Measurements from ENCODE around the gene TYMP.

Gene TYMP

GRCh38 chr22:50562523-50563412 lies 33.0 kb upstream of the TYMP start, which contains the start of gene SYCE3:
TSS of gene SYCE3 (minus strand) at chr22:50562919. CDS start at chr22:50556405, 6,514 bp downstream.
- DNase-seq (ENCODE audit: low read depth) = peak; percentile 75

DNA sequence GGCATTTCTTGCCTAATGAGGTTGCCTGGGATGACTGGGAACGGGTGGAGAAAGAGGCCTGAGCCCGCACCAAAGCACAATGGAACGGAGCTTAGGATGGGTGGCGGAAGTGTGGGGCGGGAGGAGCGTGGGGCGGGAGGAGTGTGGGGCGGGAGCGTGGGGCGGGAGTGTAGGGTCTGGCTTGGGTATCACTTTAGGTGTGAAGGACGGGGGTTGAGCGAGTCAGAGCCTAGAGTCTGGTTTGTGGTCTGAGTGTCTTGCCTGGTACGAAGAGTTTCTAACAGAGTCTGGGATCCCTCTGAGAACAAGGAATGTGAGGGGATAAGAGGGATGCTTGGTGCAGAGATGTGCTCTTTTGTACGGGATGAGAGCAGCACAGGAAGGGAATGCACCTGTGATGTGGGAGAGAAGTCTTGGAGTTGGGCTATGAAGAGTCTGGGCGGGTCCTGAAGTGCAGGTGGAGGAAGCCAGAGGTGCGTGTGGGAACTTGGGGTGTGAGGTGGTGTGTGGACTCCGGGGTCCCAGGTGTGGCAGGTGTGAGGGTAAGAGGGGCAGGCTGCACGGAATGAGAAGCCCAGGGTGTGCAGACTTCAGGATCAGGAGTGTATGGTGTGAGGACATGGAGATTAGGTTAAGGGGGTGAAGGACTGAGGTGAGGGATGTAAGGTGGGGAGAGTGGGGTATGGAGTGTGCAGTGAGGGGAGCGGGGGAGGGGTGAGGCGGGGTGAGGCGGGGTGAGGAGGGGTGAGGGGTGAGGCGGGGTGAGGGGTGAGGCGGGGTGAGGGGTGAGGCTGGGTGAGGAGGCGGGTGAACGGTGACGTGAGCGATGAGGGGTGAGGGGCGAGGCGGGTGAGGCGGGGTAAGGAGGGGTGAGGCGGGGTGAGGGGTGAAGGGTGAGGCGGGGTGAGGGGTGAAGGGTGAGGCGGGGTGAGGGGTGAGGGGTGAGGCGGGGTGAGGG lies 31.9 kb upstream of the TYMP start:
- DNase-seq (ENCODE audit: low read depth) = no peak

DNA sequence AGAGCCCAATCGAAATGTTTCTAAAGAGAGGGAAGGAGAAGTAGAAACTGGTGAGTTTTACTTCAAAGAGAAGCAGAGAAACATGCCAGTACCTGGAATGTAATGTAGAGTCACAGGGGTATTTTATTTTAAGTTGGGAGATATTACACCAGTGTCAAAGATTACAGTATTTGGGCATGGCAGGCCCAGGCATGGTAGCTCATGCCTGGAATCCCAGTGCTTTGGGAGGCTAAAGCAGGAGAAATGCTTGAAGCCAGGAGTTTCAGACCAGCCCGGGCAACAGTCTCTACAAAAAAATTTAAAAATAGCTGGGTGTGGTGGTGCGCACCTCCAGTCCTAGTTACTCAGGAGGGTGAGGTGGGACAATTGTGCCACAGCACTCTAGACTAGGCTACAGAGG lies 30.2 kb upstream of the TYMP start:
- DNase-seq (ENCODE audit: low read depth) = no peak

- DNase-seq (ENCODE audit: low read depth) = no peak
Observed at GRCh38 chr22:50556703-50557102, 26.9 kb upstream of the TYMP start.

- no peak for DNase-seq (ENCODE audit: low read depth)
Observed at GRCh38 chr22:50553310-50553709, 23.5 kb upstream of the TYMP start.

GRCh38 chr22:50551160-50551752 lies 21.4 kb upstream of the TYMP start:
- DNase-seq (ENCODE audit: low read depth) = no peak

DNA sequence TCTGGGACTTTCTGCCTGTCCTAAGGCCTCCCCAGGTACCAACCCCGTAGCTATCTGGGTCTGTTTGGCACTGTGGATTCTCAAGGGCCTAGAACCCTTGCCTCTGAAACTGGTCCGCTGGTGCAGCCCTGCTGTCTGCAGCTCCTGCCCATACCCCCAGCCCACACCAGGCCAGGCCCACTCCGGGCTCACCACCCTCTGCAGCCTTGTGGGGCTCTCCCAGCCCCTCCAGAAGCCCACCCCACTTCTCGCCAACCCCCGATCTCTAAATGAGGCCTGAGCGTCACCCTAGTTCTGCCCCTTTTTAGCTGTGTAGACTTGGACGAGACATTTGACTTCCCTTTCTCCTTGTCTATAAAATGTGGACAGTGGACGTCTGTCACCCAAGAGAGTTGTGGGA lies 20.6 kb upstream of the TYMP start:
- no peak for DNase-seq (ENCODE audit: low read depth)

- DNase-seq (ENCODE audit: low read depth) = no peak
Observed at GRCh38 chr22:50548921-50549790, 19.3 kb upstream of the TYMP start.

GRCh38 chr22:50548040-50548920 lies 18.5 kb upstream of the TYMP start:
- no peak for DNase-seq (ENCODE audit: low read depth)

- no peak for DNase-seq (ENCODE audit: low read depth)
Observed at GRCh38 chr22:50547263-50547985, 17.6 kb upstream of the TYMP start.

- DNase-seq (ENCODE audit: low read depth) = no peak
Observed at GRCh38 chr22:50546326-50547262, 16.8 kb upstream of the TYMP start.

DNA sequence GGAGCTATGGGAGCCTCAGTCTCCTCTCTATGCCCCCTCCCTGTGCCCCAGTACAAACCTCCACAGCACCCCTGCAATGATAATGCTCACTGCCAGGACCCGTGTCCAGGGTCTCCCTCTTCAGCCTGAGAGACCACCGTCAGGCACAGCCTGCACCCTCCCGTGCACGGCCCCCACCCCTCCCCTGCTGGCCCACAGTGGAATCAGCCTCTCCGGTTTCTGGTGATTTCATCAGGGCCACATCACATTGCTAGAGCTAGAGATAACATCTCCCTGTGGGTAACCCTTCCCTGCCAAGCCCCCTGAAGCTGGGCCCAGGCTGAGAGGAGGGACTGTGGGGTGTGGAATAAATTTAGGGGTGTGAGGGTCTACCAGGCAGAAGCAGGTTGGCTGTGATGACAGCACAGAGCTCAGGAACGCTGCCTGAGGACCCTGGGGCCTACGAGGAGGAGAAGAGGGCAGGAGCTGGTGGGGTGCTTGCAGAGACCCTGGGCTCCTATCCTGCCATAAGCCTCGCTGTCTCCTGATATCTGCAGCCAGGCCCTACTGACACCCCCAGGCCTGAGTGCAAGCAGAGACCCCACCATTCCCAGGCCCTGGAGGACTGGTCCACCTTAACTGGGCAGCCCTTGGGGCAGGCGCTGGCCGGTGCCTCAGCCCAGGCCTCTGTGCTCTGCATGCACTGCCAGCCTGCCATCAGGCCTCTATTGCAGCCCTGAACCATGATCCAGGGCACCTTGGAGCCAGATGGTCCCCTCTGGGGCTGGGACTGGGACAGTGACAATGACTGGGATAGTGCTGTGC lies 15.9 kb upstream of the TYMP start, which contains the start of gene KLHDC7B:
Gene KLHDC7B (plus strand): TSS at position 378 of the 804 bp plus-strand sequence. CDS start 345 bp downstream, at position 723.
- DNase-seq (ENCODE audit: low read depth) = no peak

DNA sequence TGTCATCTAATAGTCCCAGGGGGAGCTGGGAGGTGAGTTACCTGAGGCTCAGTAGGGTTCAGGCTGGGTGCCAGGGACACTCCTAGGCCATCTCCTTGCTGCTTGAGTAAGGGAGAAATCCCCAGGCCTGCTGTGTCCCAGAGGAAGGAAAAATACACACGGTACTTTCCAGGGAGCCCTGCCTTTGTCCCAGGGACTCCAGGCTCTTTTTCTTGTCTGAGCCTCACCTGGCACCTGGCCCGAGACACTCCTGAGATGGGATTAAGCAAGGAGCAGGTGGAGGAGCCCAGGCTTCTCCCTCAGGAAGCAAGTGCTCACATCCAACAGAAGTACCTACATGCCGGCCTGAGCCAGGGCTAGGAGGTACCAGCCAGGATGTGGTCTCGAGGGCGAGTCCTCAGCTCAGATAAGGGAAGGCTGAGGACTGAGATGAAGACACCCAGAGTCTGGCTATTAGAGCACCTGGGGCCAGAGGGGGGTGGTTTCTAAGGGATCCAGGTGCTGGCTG lies 15.0 kb upstream of the TYMP start:
- DNase-seq (ENCODE audit: low read depth) = no peak

GRCh38 chr22:50544078-50544745 lies 14.4 kb upstream of the TYMP start:
- no peak for DNase-seq (ENCODE audit: low read depth)

DNA sequence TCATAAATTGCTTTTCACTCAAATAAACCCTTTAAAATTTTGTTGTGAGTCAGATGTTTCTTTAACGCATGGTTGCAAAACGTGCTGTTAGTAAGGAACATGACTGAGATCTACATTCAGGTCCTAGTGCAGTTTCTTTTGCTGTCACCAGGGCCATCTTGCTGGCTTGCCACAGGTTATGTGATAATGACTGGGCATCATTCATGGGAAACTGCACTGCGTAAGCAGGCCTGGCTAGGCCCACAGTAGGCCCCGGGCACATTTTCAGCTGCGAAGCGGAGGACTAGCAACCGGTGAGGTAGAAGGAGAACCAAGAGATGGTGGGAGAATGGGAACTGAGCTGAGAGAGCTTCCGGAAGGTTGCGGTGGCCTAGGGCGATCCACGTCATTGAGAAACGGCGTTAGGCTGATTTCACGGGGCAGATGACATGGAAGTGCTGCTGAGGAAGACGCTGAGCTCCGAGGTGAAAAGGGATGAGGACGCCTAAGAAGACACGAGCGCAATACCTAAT lies 12.7 kb upstream of the TYMP start:
- DNase-seq (ENCODE audit: low read depth) = no peak

GRCh38 chr22:50541667-50542026 lies 11.8 kb upstream of the TYMP start:
- peak; percentile 81 for DNase-seq (ENCODE audit: low read depth)

DNA sequence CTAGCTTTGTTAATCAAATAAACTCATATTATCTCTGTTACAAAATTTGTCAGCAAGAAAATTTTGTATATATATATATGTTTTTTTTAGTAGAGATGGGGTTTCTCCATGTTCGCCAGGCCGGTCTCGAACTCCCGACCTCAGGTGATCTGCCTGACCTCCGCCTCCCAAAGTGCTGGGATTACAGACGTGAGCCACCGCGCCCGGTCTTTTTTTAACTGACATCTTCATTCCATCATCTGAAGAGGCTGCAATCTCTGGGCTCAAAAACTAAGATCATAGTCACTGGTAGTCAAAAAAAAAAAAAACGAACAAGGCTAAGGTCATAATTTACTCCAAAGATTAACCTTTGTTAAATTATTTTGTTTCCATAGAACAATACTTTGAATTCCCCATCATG lies 10.6 kb upstream of the TYMP start:
- DNase-seq (ENCODE audit: low read depth) = no peak
